Measurements from ENCODE around the gene RELN. TPM values are rescaled to one million over a fixed set of nuclear protein-coding genes. Genes with fewer than 3 reads are reported as not detected.

The RELN gene
- total and polyA plus RNA-seq, 2 of the 13 experiments (the other 11 are each of a cell fraction or from before 2014, with no cell fraction given) = 315 to 332 TPM

GRCh38 chr7:103680161-103681144 lies 309.0 kb downstream of the RELN start (continued):
- TF ChIP-seq ZNF687 (CRISPR knock-in tag; IDR thresholded peaks at IDR 0.05) (peak; percentile 39), BCL3 (CRISPR knock-in tag; IDR thresholded peaks at IDR 0.05) (no peak), NR2F1 (CRISPR knock-in tag; IDR thresholded peaks at IDR 0.05) (peak; percentile 25 to 54; a peak in 2 of 4 replicates), ZNF773 (CRISPR knock-in tag; IDR thresholded peaks at IDR 0.05; ENCODE audit: borderline replicate concordance) (no peak), ZNF235 (CRISPR knock-in tag; IDR thresholded peaks at IDR 0.05; ENCODE audit: borderline replicate concordance) (no peak), FOXK2 (IDR thresholded peaks at IDR 0.05) (no peak)
- TF ChIP-seq, protein P1, sequence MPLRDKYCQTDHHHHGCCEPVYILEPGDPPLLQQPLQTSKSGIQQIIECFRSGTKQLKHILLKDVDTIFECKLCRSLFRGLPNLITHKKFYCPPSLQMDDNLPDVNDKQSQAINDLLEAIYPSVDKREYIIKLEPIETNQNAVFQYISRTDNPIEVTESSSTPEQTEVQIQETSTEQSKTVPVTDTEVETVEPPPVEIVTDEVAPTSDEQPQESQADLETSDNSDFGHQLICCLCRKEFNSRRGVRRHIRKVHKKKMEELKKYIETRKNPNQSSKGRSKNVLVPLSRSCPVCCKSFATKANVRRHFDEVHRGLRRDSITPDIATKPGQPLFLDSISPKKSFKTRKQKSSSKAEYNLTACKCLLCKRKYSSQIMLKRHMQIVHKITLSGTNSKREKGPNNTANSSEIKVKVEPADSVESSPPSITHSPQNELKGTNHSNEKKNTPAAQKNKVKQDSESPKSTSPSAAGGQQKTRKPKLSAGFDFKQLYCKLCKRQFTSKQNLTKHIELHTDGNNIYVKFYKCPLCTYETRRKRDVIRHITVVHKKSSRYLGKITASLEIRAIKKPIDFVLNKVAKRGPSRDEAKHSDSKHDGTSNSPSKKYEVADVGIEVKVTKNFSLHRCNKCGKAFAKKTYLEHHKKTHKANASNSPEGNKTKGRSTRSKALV (CRISPR knock-in tag; IDR thresholded peaks at IDR 0.05) = no peak
- TF ChIP-seq, protein P2, sequence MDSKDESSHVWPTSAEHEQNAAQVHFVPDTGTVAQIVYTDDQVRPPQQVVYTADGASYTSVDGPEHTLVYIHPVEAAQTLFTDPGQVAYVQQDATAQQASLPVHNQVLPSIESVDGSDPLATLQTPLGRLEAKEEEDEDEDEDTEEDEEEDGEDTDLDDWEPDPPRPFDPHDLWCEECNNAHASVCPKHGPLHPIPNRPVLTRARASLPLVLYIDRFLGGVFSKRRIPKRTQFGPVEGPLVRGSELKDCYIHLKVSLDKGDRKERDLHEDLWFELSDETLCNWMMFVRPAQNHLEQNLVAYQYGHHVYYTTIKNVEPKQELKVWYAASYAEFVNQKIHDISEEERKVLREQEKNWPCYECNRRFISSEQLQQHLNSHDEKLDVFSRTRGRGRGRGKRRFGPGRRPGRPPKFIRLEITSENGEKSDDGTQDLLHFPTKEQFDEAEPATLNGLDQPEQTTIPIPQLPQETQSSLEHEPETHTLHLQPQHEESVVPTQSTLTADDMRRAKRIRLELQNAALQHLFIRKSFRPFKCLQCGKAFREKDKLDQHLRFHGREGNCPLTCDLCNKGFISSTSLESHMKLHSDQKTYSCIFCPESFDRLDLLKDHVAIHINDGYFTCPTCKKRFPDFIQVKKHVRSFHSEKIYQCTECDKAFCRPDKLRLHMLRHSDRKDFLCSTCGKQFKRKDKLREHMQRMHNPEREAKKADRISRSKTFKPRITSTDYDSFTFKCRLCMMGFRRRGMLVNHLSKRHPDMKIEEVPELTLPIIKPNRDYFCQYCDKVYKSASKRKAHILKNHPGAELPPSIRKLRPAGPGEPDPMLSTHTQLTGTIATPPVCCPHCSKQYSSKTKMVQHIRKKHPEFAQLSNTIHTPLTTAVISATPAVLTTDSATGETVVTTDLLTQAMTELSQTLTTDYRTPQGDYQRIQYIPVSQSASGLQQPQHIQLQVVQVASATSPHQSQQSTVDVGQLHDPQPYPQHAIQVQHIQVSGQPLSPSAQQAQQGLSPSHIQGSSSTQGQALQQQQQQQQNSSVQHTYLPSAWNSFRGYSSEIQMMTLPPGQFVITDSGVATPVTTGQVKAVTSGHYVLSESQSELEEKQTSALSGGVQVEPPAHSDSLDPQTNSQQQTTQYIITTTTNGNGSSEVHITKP (CRISPR knock-in tag; IDR thresholded peaks at IDR 0.05; ENCODE audit: low read depth) = 0 out of 2 replicates have a peak, but pooled peaks have one; percentile 40
- TF ChIP-seq, protein P3, sequence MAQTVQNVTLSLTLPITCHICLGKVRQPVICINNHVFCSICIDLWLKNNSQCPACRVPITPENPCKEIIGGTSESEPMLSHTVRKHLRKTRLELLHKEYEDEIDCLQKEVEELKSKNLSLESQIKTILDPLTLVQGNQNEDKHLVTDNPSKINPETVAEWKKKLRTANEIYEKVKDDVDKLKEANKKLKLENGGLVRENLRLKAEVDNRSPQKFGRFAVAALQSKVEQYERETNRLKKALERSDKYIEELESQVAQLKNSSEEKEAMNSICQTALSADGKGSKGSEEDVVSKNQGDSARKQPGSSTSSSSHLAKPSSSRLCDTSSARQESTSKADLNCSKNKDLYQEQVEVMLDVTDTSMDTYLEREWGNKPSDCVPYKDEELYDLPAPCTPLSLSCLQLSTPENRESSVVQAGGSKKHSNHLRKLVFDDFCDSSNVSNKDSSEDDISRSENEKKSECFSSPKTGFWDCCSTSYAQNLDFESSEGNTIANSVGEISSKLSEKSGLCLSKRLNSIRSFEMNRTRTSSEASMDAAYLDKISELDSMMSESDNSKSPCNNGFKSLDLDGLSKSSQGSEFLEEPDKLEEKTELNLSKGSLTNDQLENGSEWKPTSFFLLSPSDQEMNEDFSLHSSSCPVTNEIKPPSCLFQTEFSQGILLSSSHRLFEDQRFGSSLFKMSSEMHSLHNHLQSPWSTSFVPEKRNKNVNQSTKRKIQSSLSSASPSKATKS (CRISPR knock-in tag; IDR thresholded peaks at IDR 0.05) = no peak
- TF ChIP-seq, protein P4, sequence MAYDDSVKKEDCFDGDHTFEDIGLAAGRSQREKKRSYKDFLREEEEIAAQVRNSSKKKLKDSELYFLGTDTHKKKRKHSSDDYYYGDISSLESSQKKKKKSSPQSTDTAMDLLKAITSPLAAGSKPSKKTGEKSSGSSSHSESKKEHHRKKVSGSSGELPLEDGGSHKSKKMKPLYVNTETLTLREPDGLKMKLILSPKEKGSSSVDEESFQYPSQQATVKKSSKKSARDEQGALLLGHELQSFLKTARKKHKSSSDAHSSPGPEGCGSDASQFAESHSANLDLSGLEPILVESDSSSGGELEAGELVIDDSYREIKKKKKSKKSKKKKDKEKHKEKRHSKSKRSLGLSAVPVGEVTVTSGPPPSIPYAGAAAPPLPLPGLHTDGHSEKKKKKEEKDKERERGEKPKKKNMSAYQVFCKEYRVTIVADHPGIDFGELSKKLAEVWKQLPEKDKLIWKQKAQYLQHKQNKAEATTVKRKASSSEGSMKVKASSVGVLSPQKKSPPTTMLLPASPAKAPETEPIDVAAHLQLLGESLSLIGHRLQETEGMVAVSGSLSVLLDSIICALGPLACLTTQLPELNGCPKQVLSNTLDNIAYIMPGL (CRISPR knock-in tag; IDR thresholded peaks at IDR 0.05; ENCODE audit: borderline replicate concordance in 1 of 2, low read depth in 1 of 2) = no peak
